SW 1271 (cell line): ENCODE results near the gene MRPL44.

ENCODE experiments used
- DNase-seq, 2 experiments: peaks; one replicate each; lab custom pipeline; 2025; lab: John Stamatoyannopoulos, UW

MRPL44 gene

GRCh38 chr2:224009605-224010315 lies 52.5 kb downstream of the MRPL44 start:
- DNase-seq, result peak in 1 of 2 experiments; percentile 4

DNA sequence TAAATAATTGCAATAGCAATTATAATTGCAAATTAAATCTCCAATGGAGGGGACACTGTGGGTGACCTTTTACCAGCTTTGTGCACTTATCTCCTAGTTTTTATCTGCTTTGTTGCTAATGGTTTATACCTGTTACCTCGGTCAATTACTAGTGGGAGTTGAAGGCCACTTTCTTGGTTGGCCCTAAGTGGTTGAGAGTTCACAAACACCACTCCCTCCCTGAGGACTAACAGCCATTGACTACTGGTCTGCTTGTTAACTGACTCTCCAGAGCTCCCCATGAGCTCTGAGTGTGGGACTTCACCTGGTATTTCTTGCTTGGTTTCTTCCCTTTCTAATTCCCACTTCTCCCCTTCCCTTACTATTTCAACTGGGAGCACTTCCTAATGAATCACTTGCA lies 54.6 kb downstream of the MRPL44 start:
- DNase-seq, result no peak

- DNase-seq, result no peak
These were observed 57.1 kb downstream of the MRPL44 start for GRCh38 chr2:224014336-224014735.

GRCh38 chr2:224016963-224017362 lies 59.7 kb downstream of the MRPL44 start:
- no peak for DNase-seq
